Measurements from ENCODE around the gene SEC14L1.

Gene SEC14L1

GRCh38 chr17:77180503-77181357 is 40.0 kb downstream of the SEC14L1 start:
- Mint-ChIP-seq H3K4me3 (no peak overlapping the region), H3K4me1 (peaks cover 29% of the 10 kb centered on the region), H3K27me3 (no peaks in the 10 kb centered on the region), H3K36me3 (peaks cover 26% of the 10 kb centered on the region), H3K27ac (peak overlapping the region; percentile 76), H3K9me3 (no peaks in the 10 kb centered on the region)
- ATAC-seq, result no peak

- H3K36me3 Mint-ChIP-seq, result peaks cover 18% of the 10 kb centered on the region
- peak overlapping the region; percentile 76 for H3K27ac Mint-ChIP-seq
- H3K27me3 Mint-ChIP-seq, result no peaks in the 10 kb centered on the region
- no peaks in the 10 kb centered on the region for H3K9me3 Mint-ChIP-seq
- H3K4me1 Mint-ChIP-seq, result peaks cover 29% of the 10 kb centered on the region
- peak overlapping the region; percentile 39 for H3K4me3 Mint-ChIP-seq
- no peak for ATAC-seq
Observed at GRCh38 chr17:77182205-77183172, 41.7 kb downstream of the SEC14L1 start.

- Mint-ChIP-seq H3K36me3 (peaks cover 18% of the 10 kb centered on the region), H3K4me1 (peaks cover 41% of the 10 kb centered on the region), H3K9me3 (no peaks in the 10 kb centered on the region), H3K4me3 (no peak overlapping the region), H3K27me3 (no peaks in the 10 kb centered on the region), H3K27ac (no peak overlapping the region)
- ATAC-seq, result no peak
Observed at GRCh38 chr17:77184474-77184873, 43.7 kb downstream of the SEC14L1 start.

GRCh38 chr17:77185137-77185536 is 44.4 kb downstream of the SEC14L1 start:
- Mint-ChIP-seq H3K4me3 (no peak overlapping the region), H3K27me3 (no peaks in the 10 kb centered on the region), H3K4me1 (peaks cover 47% of the 10 kb centered on the region), H3K36me3 (peaks cover 12% of the 10 kb centered on the region), H3K27ac (no peak overlapping the region), H3K9me3 (no peaks in the 10 kb centered on the region)
- ATAC-seq, result no peak

GRCh38 chr17:77186141-77186604 is 45.4 kb downstream of the SEC14L1 start:
- Mint-ChIP-seq H3K4me3 (no peak overlapping the region), H3K9me3 (no peaks in the 10 kb centered on the region), H3K4me1 (peaks cover 53% of the 10 kb centered on the region), H3K27ac (no peak overlapping the region), H3K36me3 (peaks cover 14% of the 10 kb centered on the region), H3K27me3 (no peaks in the 10 kb centered on the region)
- ATAC-seq, result peak; percentile 82

GRCh38 chr17:77188084-77189066 is 47.6 kb downstream of the SEC14L1 start:
- peak; percentile 39 for ATAC-seq
- H3K9me3 Mint-ChIP-seq, result no peaks in the 10 kb centered on the region
- H3K4me1 Mint-ChIP-seq, result peaks cover 33% of the 10 kb centered on the region
- no peaks in the 10 kb centered on the region for H3K27me3 Mint-ChIP-seq
- peak overlapping the region; percentile 86 for H3K27ac Mint-ChIP-seq
- peak overlapping the region; percentile 74 for H3K4me3 Mint-ChIP-seq
- peaks cover 32% of the 10 kb centered on the region for H3K36me3 Mint-ChIP-seq

GRCh38 chr17:77189148-77189547 is 48.4 kb downstream of the SEC14L1 start:
- Mint-ChIP-seq H3K27me3 (no peaks in the 10 kb centered on the region), H3K4me1 (peaks cover 33% of the 10 kb centered on the region), H3K36me3 (peaks cover 40% of the 10 kb centered on the region), H3K9me3 (no peaks in the 10 kb centered on the region), H3K4me3 (peak overlapping the region; percentile 11), H3K27ac (peak overlapping the region; percentile 86)
- ATAC-seq, result peak; percentile 94

- Mint-ChIP-seq H3K9me3 (no peaks in the 10 kb centered on the region), H3K4me1 (peaks cover 33% of the 10 kb centered on the region), H3K27me3 (no peaks in the 10 kb centered on the region), H3K27ac (peak overlapping the region; percentile 86), H3K4me3 (peak overlapping the region; percentile 2), H3K36me3 (peaks cover 51% of the 10 kb centered on the region)
- ATAC-seq, result no peak
Observed at GRCh38 chr17:77190576-77190975, 49.8 kb downstream of the SEC14L1 start.

GRCh38 chr17:77191244-77191643 is 50.5 kb downstream of the SEC14L1 start:
- Mint-ChIP-seq H3K9me3 (no peaks in the 10 kb centered on the region), H3K36me3 (peaks cover 58% of the 10 kb centered on the region), H3K27me3 (no peaks in the 10 kb centered on the region), H3K4me1 (peaks cover 33% of the 10 kb centered on the region), H3K27ac (no peak overlapping the region), H3K4me3 (no peak overlapping the region)
- ATAC-seq, result no peak

GRCh38 chr17:77193653-77194052 is 52.9 kb downstream of the SEC14L1 start:
- Mint-ChIP-seq H3K36me3 (peaks cover 81% of the 10 kb centered on the region), H3K27ac (no peak overlapping the region), H3K4me1 (peaks cover 24% of the 10 kb centered on the region), H3K4me3 (no peak overlapping the region), H3K27me3 (no peaks in the 10 kb centered on the region), H3K9me3 (no peaks in the 10 kb centered on the region)
- no peak for ATAC-seq

- no peak for ATAC-seq
- Mint-ChIP-seq H3K9me3 (no peaks in the 10 kb centered on the region), H3K27ac (no peak overlapping the region), H3K36me3 (peaks cover 87% of the 10 kb centered on the region), H3K4me3 (no peak overlapping the region), H3K4me1 (peaks cover 19% of the 10 kb centered on the region), H3K27me3 (no peaks in the 10 kb centered on the region)
Observed at GRCh38 chr17:77194179-77194578, 53.4 kb downstream of the SEC14L1 start.

- no peaks in the 10 kb centered on the region for H3K9me3 Mint-ChIP-seq
- H3K4me3 Mint-ChIP-seq, result no peak overlapping the region
- no peaks in the 10 kb centered on the region for H3K4me1 Mint-ChIP-seq
- peaks cover 97% of the 10 kb centered on the region for H3K36me3 Mint-ChIP-seq
- no peaks in the 10 kb centered on the region for H3K27me3 Mint-ChIP-seq
- ATAC-seq, result no peak
- no peak overlapping the region for H3K27ac Mint-ChIP-seq
Observed at GRCh38 chr17:77196251-77196650, 55.5 kb downstream of the SEC14L1 start.

- H3K36me3 Mint-ChIP-seq, result peaks cover 97% of the 10 kb centered on the region
- H3K27ac Mint-ChIP-seq, result no peak overlapping the region
Observed at GRCh38 chr17:77197115-77197514, 56.3 kb downstream of the SEC14L1 start.

GRCh38 chr17:77200711-77201110 is 59.9 kb downstream of the SEC14L1 start:
- no peaks in the 10 kb centered on the region for H3K9me3 Mint-ChIP-seq
- H3K36me3 Mint-ChIP-seq, result peaks cover 91% of the 10 kb centered on the region
- no peak overlapping the region for H3K27ac Mint-ChIP-seq
- H3K4me1 Mint-ChIP-seq, result peaks cover 3% of the 10 kb centered on the region
- no peak overlapping the region for H3K4me3 Mint-ChIP-seq
- H3K27me3 Mint-ChIP-seq, result no peaks in the 10 kb centered on the region
- no peak for ATAC-seq

More at GRCh38 chr17:77197115-77197514, 56.3 kb downstream of the SEC14L1 start:
- Mint-ChIP-seq H3K4me1 (no peaks in the 10 kb centered on the region), H3K4me3 (no peak overlapping the region), H3K9me3 (no peaks in the 10 kb centered on the region), H3K27me3 (no peaks in the 10 kb centered on the region)
- ATAC-seq, result no peak

Data from stimulated activated memory B cell treated with anti-CD40 and anti-IgM and Interleukin-4, amounts not matched to agents 10 μg/mL and 1 μg/mL and 100 μg/mL, for 72 hours (primary cell).